DOHH2 (cell line): ENCODE results near the gene FCGBP.

ENCODE experiments used
- H3F3A ChIP-seq: fragments of 200-600 bp; sonication (generic), shearing (Covaris generic); 2 replicates; pipeline ENCODE4 v1.6.0; 2016; ENCODE audit warnings: antibody characterized with exemption, mild to moderate bottlenecking; ENCODE audit not compliant: control insufficient read depth, insufficient read depth
- H3K27ac ChIP-seq: fragments of 200-600 bp; sonication (generic); 2 replicates; pipeline ENCODE4 v1.5.1; 2014; ENCODE audit warnings: low read depth, mild to moderate bottlenecking, low read length, moderate library complexity
- H3K27me3 ChIP-seq: fragments of 200-600 bp; sonication (generic); 2 replicates; pipeline ENCODE4 v1.6.1; 2014; ENCODE audit warnings: mild to moderate bottlenecking, low read length, mixed read lengths; ENCODE audit not compliant: control insufficient read depth
- H3K36me3 ChIP-seq: fragments of 200-600 bp; sonication (generic); 2 replicates; pipeline ENCODE4 v1.6.1; 2014; ENCODE audit warnings: mild to moderate bottlenecking, low read length, moderate library complexity, mixed read lengths; ENCODE audit not compliant: control insufficient read depth
- H3K4me1 ChIP-seq: fragments of 200-600 bp; sonication (generic); 2 replicates; pipeline ENCODE4 v1.6.1; 2014; ENCODE audit warnings: mild to moderate bottlenecking, low read length, mixed read lengths; ENCODE audit not compliant: control insufficient read depth
- H3K4me2 ChIP-seq: fragments of 200-600 bp; sonication (generic); 2 replicates; pipeline ENCODE4 v1.6.0; 2014; ENCODE audit warnings: mild to moderate bottlenecking, low read length, moderate library complexity
- H3K4me3 ChIP-seq: fragments of 200-600 bp; sonication (generic); 2 replicates; pipeline ENCODE4 v1.5.1; 2014; ENCODE audit warnings: mild to moderate bottlenecking, low read length, mixed read lengths
- H3K79me2 ChIP-seq: fragments of 200-600 bp; sonication (generic); 2 replicates; pipeline ENCODE4 v1.6.1; 2014; ENCODE audit warnings: mild to moderate bottlenecking, low read length, mixed read lengths; ENCODE audit not compliant: control insufficient read depth
- H3K9me2 ChIP-seq: fragments of 200-600 bp; sonication (generic); replicated peaks from 2 replicates; pipeline ENCODE4 v1.6.1; 2014; ENCODE audit warnings: mild to moderate bottlenecking, low read length, mixed read lengths; ENCODE audit not compliant: control insufficient read depth
- H3K9me3 ChIP-seq: fragments of 200-600 bp; sonication (generic); 2 replicates; pipeline ENCODE4 v1.6.1; 2014; ENCODE audit warnings: antibody characterized with exemption, low read length, mixed read lengths; ENCODE audit not compliant: control insufficient read depth, insufficient read depth
- H4K20me1 ChIP-seq: fragments of 200-600 bp; sonication (generic); 2 replicates; pipeline ENCODE4 v1.6.0; 2014; ENCODE audit warnings: low read depth, mild to moderate bottlenecking, antibody characterized with exemption, low read length, moderate library complexity; ENCODE audit not compliant: control insufficient read depth, insufficient read depth
- CTCF ChIP-seq: fragments of 200-600 bp; sonication (generic); IDR thresholded peaks from one replicate; pipeline ENCODE4 v1.5.1; 2014; ENCODE audit warnings: antibody characterized with exemption, mild to moderate bottlenecking, low read depth, low read length; ENCODE audit not compliant: poor library complexity, severe bottlenecking
- EZH2phosphoT487 ChIP-seq: fragments of 200-600 bp; sonication (generic); IDR thresholded peaks from 2 replicates; pipeline ENCODE4 v1.6.1; 2017; ENCODE audit warnings: borderline replicate concordance, mild to moderate bottlenecking, antibody characterized with exemption, low read length, moderate library complexity, mixed read lengths

Gene FCGBP

GRCh38 chr19:39934584-39935363 lies at the start of gene FCGBP:
TSS of gene FCGBP (minus strand) at chr19:39934634.
- Histone ChIP-seq H3K79me2 (no peaks in the 10 kb centered on the region), H3F3A (peaks cover 4% of the 10 kb centered on the region), H3K9me2 (no peaks in the 10 kb centered on the region), H3K4me2 (no peak within 1 kb of the TSS), H3K36me3 (no peaks in the 10 kb centered on the region), H3K4me3 (no peak within 1 kb of the TSS), H3K4me1 (peaks cover 45% of the 10 kb centered on the region), H4K20me1 (no peaks in the 10 kb centered on the region), H3K27ac (no peak within 1 kb of the TSS), H3K27me3 (no peaks in the 10 kb centered on the region), H3K9me3 (no peaks in the 10 kb centered on the region)
- TF ChIP-seq CTCF (no peak), EZH2phosphoT487 (no peak)

- TF ChIP-seq CTCF (no peak), EZH2phosphoT487 (no peak)
- Histone ChIP-seq H3K79me2 (peaks cover 68% of the 10 kb centered on the region), H3F3A (peaks cover 14% of the 10 kb centered on the region), H3K4me3 (no peak overlapping the region), H3K9me3 (peaks cover 37% of the 10 kb centered on the region), H3K36me3 (peaks cover 74% of the 10 kb centered on the region), H3K9me2 (no peaks in the 10 kb centered on the region), H3K27ac (no peak overlapping the region), H3K4me1 (no peaks in the 10 kb centered on the region), H3K4me2 (no peak overlapping the region), H3K27me3 (no peaks in the 10 kb centered on the region), H4K20me1 (no peaks in the 10 kb centered on the region)
These were observed 49.4 kb upstream of the FCGBP start for GRCh38 chr19:39983695-39984300.

GRCh38 chr19:39982883-39983282 lies 48.4 kb upstream of the FCGBP start:
- Histone ChIP-seq H3K27ac (no peak overlapping the region), H3K4me2 (no peak overlapping the region), H3K9me2 (no peaks in the 10 kb centered on the region), H3K36me3 (peaks cover 83% of the 10 kb centered on the region), H3F3A (peaks cover 14% of the 10 kb centered on the region), H3K27me3 (no peaks in the 10 kb centered on the region), H3K4me1 (no peaks in the 10 kb centered on the region), H4K20me1 (no peaks in the 10 kb centered on the region), H3K9me3 (peaks cover 37% of the 10 kb centered on the region), H3K79me2 (peaks cover 60% of the 10 kb centered on the region), H3K4me3 (no peak overlapping the region)
- TF ChIP-seq EZH2phosphoT487 = no peak
- no peak for TF ChIP-seq CTCF
